ENCODE data around the gene NXPE3. TPM values are rescaled to one million over a fixed set of nuclear protein-coding genes. Genes with fewer than 3 reads are reported as not detected.

NXPE3 gene
- total and polyA plus RNA-seq, 2 of the 8 experiments (the other 6 are each of a cell fraction or from before 2014, with no cell fraction given): 10.9 to 22.7 TPM

GRCh38 chr3:101842245-101842934 is 63.4 kb downstream of the NXPE3 start:
- no peak overlapping the region for H3K14ac ChIP-seq (ENCODE audit: insufficient read length)
- peak overlapping the region; percentile 51 for H3K56ac ChIP-seq (replicated peaks; ENCODE audit: insufficient read length, low read depth, low read length)
- peak overlapping the region; percentile 79 for H4K5ac ChIP-seq (ENCODE audit: insufficient read length, low read depth, low read length)
- H3K4me3 ChIP-seq (ENCODE audit: extremely low read depth in 1 of 4, insufficient read depth in 2 of 4, low read depth in 3 of 4, low read length in 4 of 4): no peak overlapping the region; a peak in 1 of 8 replicates
- H3K9ac ChIP-seq (replicated peaks in 1 of 4; ENCODE audit: extremely low read depth in 1 of 4, low read depth in 3 of 4, low read length in 3 of 4): no peak overlapping the region
- H3K79me1 ChIP-seq (ENCODE audit: low read depth, low read length): no peaks in the 10 kb centered on the region
- peak overlapping the region; percentile 83 for H3K27ac ChIP-seq (ENCODE audit: low read depth, low read length)
- H3K23ac ChIP-seq (ENCODE audit: insufficient read length): no peak overlapping the region
- peak overlapping the region; percentile 40 to 54 for H3K4me2 ChIP-seq (ENCODE audit: insufficient read depth in 1 of 2, low read depth in 2 of 2, low read length in 2 of 2)
- peak overlapping the region; percentile 99 for H2BK12ac ChIP-seq (ENCODE audit: low read depth, low read length)
- H3K4ac ChIP-seq (replicated peaks; ENCODE audit: insufficient read length, low read depth, low read length): no peak overlapping the region
- peak; percentile 52 to 87 for DNase-seq (ENCODE audit: low read depth in 1 of 2, low spot score in 2 of 2)
- no peak overlapping the region; the same call in 1 of the 2 replicates for H2BK15ac ChIP-seq (ENCODE audit: low read length)
- POLR2A ChIA-PET (ENCODE audit: partially characterized antibody): interaction anchor here (1.6 to 2.2 kb wide), 5 partner anchors 8 to 21 kb away, joined by 4 to 13 read pairs (median 6); no protein-coding TSS in a partner anchor
- H2AFZ ChIP-seq (ENCODE audit: low read length): no peak overlapping the region
- H4K8ac ChIP-seq (ENCODE audit: extremely low read depth, insufficient read depth, low read length): no peak overlapping the region
- peak overlapping the region; percentile 100 for H2AK5ac ChIP-seq (ENCODE audit: low read depth, low read length)
- H3K18ac ChIP-seq (ENCODE audit: extremely low read depth, low read length): peak overlapping the region; percentile 99
- peaks cover 3 to 13% (median 8%) of the 10 kb centered on the region in 4 experiments; a peak in 5 of 7 replicates for H3K4me1 ChIP-seq (replicated peaks in 1 of 4; ENCODE audit: control insufficient read depth in 3 of 4, insufficient read depth in 4 of 4, low read length in 3 of 4)
- peak; percentile 95 for FAIRE-seq
- WGBS, 2 experiments (ENCODE audit: extremely low coverage in 1 of 2, insufficient coverage in 1 of 2, insufficient read length in 1 of 2, insufficient replicate concordance in 2 of 2, low coverage in 1 of 2, low lambda C conversion rate in 2 of 2, missing lambda C conversion rate in 1 of 2): 31% methylated on average over 2 of the region's 2 CpGs; no CpG with 5 or more reads in 1 of the 2 experiments
- H4K20me1 ChIP-seq (replicated peaks in 1 of 2; ENCODE audit: control insufficient read depth in 1 of 2, insufficient read depth in 2 of 2, low read length in 2 of 2): no peaks in the 10 kb centered on the region
- CTCF ChIA-PET (ENCODE audit: partially characterized antibody): interaction anchor here (0.6 to 3.3 kb wide), 6 partner anchors 10 to 415 kb away, joined by 3 to 12 read pairs (median 4); no protein-coding TSS in a partner anchor
- H3K9me3 ChIP-seq (ENCODE audit: insufficient read depth in 2 of 2, low read depth in 1 of 2, low read length in 1 of 2): no peaks in the 10 kb centered on the region
- H3K36me3 ChIP-seq (ENCODE audit: control insufficient read depth in 2 of 4, insufficient read depth in 4 of 4, low read length in 3 of 4): no peaks in the 10 kb centered on the region
- H2BK5ac ChIP-seq (ENCODE audit: low read depth, low read length): peak overlapping the region; percentile 100
- no peaks in the 10 kb centered on the region for H3K27me3 ChIP-seq (replicated peaks in 1 of 4; ENCODE audit: control insufficient read depth in 3 of 4, extremely low read depth in 1 of 4, insufficient read depth in 3 of 4, low read length in 3 of 4)
- H4K91ac ChIP-seq (replicated peaks; ENCODE audit: insufficient read length, low read length): peak overlapping the region; percentile 95
- peak overlapping the region; percentile 97 for H2BK20ac ChIP-seq (ENCODE audit: low read length)
- H3K23me2 ChIP-seq (ENCODE audit: low read depth, low read length): no peaks in the 10 kb centered on the region; the same call in 1 of the 2 replicates
- H3K79me2 ChIP-seq (ENCODE audit: control insufficient read depth in 1 of 2, insufficient read depth in 2 of 2, low read length in 2 of 2): no peaks in the 10 kb centered on the region
- H2BK120ac ChIP-seq (replicated peaks; ENCODE audit: low read depth, low read length): peak overlapping the region; percentile 94
- TF ChIP-seq RXRA (IDR thresholded peaks at IDR 0.05; ENCODE audit: insufficient read depth, low read depth, low read length) (0 out of 2 replicates have a peak, but pooled peaks have one; percentile 10), ATF2 (IDR thresholded peaks at IDR 0.05; ENCODE audit: low read length) (peak; percentile 65; the same call in 1 of the 2 replicates), POU5F1 (IDR thresholded peaks at IDR 0.05; ENCODE audit: low read depth, low read length) (peak; percentile 17; the same call in 1 of the 2 replicates)
